Measurements from ENCODE around the gene ANKLE2.
A peak's percentile ranks its signal among the peaks of the same experiment; 100 is the strongest.
"Not testable (repeated sequence)": the region's sequence is repeated elsewhere in the genome, so short reads cannot be mapped to it uniquely, and the experiment has no call there.

Gene ANKLE2

DNA sequence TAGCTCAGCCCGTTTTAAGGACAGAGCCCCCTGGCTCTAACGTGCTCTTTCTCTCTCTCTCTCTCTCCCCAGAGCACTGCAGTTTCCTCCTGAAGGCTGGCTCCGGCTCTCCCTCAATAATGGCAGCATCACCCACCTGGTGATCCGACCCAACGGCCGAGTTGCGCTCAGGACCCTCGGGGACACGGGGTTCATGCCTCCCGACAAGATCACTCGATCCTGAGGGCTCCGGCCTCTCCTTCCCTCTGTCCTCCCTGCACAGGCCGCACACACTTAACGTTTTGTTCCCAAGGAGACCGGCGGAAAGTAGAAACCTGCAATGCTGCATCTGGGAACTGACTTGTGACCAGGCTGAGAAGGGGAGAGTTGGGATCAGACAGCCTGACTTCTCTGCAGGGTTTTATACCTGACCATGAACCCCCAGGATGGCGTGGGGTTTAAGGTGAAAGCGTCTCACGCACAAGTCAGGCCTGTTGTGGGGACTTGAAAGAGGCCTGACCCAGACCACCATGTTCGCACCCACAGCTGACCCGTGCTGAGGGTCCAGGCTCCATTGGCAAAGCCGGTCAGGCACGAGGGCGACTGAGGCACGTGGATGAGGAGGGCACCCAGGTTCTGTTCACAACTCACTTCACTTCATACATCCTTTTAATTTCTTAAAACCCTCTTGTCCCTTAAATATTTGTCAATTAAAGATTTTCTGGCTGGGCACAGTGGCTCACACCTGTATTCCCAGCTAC is 40.9 kb downstream of the ANKLE2 start:
- no peak for DNase-seq (ENCODE audit: low read depth in 2 of 2, low spot score in 1 of 2)

DNA sequence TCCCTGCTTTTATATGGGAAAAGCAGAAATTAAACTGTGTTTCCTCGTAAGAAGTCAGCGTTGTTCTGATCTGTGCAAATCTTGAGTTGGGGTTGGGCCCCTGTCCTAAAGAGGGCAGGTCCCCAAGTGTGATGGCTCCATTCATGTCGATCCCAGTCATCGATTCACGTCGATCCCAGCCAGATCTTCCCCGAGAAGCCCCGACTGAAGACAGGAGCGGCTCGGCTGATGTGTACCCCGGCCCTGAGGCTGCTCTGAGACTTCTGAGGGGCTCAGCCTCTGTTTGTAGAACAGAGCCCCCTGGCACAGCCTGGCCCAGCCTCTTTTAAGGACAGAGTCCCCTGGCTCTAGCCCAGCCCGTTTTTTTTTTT is 41.7 kb downstream of the ANKLE2 start:
- no peak for DNase-seq (ENCODE audit: low read depth in 2 of 2, low spot score in 1 of 2)

DNA sequence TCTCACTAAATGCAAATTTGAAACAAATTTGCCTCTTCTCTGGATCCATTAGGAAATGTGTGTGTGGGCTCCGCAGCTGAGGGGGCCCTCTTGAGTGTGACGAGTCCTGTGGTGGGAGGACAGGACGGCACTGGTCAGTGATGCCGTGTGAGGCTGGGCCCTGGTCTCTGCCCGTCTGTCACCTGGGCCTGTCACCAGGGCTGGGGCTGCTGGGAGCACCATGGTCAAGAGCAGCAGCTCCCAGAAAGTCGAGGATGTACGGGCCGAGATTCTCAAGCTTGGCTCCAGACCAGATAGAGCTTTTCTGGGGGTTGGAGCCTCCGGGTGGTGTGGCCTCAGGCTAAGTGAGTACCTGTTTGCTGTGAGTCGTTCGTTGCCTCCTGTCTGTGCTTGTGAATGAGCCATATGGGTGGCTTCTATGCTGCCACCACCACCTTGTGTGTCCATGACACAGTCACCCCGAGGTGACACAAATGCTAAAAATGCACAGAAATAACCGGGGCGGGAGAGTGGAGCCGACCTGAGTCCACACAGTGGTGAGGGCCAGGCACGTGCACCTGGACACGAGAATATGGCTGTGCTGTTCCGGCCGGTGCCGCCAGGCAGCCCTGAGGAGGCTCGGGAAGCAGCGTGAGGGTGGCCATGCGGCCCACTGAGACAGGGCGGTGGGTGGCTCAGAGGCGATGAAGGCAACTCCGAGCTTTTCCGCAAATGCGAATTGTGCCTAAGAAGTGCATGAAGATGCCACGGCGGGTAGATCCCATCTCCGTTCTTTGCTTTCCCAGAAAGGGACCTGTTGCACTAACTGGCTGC is 42.3 kb downstream of the ANKLE2 start:
- DNase-seq (ENCODE audit: low read depth in 2 of 2, low spot score in 1 of 2): no peak

DNA sequence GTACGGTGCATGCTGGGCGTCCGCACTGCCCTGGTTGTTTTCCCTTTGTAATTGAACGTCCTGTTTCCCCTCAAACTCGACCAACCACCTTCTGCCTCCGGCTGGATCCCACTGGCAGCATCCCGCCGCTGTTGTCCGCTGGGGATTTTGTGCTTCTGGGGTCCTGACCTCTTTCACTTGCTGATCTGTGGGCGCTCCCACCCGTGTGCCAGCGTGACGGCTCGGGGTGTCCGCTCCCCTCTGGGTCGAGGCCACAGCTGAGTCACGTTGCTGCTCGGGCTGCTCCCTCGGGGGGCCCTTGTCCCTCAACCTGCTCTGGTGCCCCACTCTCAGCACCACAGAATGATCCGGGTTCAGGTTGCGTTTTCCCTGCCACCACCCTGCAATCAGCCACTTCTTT is 43.0 kb downstream of the ANKLE2 start:
- DNase-seq (ENCODE audit: low read depth in 2 of 2, low spot score in 1 of 2): no peak

DNA sequence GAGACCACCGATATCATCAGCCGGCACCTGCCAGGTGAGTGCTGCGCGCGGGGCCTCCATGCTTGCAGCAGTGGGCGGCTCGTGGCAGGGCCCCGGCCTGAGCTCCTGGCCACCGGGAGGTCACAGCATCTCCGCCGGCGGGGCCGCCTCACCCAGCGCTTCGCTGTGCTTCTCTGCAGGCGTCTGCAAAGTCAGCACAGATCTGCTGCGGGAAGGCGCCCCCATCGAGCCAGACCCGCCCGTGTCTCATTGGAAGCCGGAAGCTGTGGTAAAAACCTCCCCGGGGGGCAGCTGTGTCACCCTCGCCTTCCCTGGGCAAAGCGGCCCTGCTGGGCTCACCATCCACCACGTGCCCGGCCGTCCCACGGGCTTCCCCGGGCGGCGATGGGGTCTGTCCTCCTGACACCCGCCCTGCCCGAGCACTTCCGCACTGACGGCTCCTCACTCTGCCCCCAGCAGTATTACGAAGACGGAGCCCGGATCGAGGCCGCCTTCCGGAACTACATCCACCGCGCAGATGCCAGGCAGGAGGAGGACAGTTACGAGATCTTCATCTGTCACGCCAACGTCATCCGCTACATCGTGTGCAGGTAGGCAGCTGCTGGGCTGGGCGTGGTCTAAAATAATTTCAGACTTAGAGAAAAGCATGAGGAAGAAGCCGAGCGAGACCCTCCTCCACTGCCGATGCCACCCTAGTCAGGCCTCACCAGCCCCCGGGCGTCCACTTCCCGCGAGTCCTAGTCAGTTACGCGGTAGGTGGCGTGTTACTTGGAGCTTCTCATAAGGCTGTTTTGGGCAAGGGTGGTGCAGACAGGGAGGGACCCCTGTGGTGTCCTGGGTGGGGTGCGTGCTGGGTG is 43.9 kb downstream of the ANKLE2 start:
- no peak for DNase-seq (ENCODE audit: low read depth in 2 of 2, low spot score in 1 of 2)

DNA sequence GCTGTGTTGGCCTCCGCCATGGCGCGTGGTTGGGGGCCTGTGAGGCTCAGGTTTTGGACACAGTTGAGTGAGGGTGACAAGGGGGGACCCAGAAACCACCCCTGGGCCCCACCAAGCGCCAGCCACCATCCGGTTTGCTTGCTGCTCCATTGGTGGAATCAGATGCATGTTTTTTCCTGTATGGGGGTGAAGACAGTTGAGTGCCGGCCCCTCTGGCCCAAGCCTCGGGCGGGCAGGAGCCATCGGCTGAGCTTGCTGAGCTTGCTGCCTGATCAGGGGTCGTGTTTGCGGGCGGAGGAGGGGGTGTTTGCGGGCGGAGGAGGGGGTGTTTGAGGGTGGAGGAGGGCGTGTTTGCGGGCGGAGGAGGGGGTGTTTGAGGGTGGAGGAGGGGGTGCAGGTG is 44.6 kb downstream of the ANKLE2 start:
- DNase-seq (ENCODE audit: low read depth in 2 of 2, low spot score in 1 of 2): no peak

DNA sequence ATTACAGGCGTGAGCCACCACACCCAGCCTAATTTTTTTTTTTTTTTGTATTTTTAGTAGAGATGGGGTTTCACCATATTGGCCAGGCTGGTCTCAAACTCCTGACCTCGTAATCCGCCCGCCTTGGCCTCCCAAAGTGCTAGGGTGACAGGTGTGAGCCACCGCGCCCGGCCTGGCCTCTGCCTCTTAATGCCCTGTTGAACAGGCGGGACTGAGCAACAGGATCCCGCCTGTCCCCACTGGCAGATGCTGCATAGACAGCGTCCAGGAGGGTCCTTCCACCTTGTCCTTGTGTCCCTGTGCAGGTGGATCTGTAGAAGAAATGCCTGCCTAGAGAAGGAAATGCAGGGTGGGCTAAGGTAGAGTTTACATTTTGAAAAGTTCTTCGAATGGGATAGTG is 45.3 kb downstream of the ANKLE2 start:
- no peak for DNase-seq (ENCODE audit: low read depth in 2 of 2, low spot score in 1 of 2)

DNA sequence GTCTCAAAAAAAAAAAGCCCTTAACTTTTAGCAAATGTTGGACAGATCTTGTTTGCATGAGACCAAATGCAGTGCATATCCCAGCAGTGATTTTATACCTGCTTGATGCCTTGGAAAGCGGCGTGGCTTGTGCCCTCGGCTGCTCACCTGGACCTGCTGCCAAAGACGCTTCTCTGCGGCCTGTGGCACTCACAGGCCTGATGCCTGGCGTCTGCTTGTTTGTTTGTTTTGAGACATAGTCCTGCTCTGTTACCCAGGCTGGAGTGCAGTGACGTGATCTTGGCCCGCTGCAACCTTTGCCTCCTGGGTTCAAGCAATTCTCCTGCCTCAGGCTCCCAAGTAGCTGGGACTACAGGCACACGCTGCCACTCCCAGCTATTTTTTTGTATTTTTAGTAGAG is 45.8 kb downstream of the ANKLE2 start:
- DNase-seq (ENCODE audit: low read depth in 2 of 2, low spot score in 1 of 2): no peak

DNA sequence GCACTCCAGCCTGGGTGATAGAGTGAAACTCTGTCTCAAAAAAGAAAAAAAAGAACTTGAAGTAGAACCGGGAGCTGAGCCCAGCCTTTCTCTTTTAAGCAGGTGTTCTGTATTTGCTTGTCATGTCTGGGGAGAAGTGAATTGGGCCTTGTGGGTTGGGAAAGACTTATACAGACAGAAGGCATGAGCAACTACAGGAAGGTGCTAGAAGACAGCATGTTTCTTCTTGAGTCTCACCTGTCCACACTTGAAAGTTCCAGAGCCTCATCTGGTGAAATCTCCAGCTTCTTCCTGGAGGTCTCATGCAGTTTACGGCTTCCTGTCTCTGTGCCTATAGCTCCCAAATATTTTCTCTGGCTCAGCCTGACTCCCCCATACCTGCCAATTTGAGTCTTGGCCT is 48.5 kb downstream of the ANKLE2 start:
- DNase-seq (ENCODE audit: low read depth in 2 of 2, low spot score in 1 of 2): no peak

DNA sequence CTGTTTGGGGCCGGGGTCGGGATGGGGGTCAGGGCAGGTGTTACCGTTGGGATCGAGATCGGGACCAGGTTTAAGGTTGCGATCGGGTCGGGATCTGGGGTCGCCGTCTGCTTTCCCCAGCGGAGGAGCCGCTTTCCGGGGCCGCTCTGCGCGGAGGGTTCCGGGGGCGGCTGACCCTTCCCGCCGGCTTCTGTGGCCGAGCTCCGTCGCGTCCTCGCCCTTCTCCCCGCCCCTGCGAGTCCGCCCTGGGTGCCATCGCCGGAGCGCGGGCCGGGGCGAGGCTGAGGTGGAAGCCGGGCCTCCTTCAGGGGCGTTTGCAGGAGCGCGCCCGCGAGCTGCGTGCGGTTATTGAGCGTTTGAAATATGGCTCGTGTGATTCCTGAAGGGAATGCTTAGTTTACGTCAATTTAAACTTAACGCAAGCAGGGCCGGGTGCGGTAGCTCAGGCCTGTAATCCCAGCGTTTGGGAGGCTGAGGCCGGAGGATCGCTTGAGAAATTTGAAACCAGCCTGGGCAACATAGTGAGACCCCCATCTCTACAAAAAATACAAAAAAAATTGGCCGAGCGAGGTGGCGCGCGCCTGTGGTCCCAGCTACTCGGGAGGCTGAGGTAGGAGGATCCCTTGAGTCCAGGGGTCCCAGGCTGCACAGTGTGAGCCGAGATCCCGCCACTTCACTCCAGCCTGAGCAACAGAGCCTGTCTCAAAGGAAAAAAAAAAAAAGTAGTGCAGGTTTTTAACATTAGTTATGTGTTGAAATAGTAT is 50.4 kb downstream of the ANKLE2 start:
- peak in 1 of 2 donors; percentile 5 for DNase-seq (ENCODE audit: low read depth in 2 of 2, low spot score in 1 of 2)

DNA sequence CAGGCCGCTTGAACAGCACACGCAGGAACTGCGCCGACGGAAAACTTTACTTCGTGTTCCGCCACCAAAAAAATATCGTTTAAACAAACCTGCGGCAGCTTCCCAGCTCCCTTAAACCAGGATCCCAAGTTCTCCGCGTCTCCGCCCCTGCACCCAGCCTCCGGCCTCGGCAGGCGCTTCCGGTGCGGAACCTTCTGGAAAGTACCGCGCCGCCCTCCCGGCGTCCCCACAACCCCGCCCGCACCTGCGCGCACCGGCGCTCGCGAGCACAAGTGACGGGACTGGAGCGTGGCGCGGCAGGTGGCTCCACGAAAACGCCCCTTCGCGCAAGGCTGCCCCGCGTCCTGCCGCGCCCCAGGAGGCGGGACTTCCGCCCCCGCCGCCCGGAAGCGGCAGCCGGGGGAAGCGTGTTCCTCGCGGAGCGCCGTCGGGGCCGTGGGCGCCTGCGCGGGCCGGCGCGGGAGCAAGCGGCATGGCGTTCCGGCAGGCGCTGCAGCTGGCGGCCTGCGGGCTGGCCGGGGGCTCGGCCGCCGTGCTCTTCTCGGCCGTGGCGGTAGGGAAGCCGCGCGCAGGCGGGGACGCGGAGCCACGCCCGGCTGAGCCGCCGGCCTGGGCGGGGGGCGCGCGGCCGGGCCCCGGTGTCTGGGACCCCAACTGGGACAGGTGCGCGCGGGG is 51.1 kb downstream of the ANKLE2 start, which contains the start of gene PGAM5:
Gene PGAM5 (plus strand): TSS at position 438 of the 675 bp plus-strand sequence. CDS start 35 bp downstream, at position 473.
- DNase-seq (ENCODE audit: low read depth in 2 of 2, low spot score in 1 of 2): peak; percentile 69 to 78

DNA sequence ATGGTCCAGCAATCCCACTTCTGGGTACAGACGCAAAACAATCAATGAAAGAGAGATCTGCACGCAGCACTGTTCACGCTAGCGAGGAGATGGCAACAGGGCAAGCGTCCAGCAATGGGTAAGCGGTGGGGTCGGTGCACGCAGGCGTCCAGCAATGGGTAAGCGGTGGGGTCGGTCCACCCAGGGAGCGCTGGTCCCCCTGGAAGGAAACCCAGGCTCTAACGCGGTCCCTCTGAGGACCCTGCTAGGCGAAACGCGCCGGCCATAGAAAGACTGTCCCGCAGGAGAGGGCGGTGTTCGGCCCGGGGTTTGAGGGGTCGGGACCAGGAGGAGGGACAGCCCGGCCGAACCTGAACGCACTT is 51.6 kb downstream of the ANKLE2 start:
- DNase-seq (ENCODE audit: low read depth in 2 of 2, low spot score in 1 of 2): no peak

DNA sequence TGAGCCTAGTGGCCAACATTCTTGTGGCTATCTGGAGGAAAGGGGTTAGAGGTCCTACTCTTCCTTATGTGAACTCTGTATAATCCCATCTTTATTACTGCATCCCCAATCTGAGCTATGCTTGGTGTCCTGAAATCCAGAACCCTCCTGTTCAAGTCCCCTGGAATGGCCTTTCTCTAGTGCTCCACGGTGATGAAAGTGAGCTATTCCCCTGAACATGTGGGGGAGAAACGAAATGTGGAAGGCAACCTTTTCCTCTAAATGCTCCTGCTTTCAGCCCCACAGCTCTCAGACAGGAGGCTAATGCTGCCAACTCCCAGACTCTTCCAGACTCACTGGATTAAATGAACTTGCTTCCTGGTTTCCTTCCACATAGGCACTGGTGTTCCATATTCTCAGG is 53.5 kb downstream of the ANKLE2 start:
- DNase-seq (ENCODE audit: low read depth in 2 of 2, low spot score in 1 of 2): no peak

DNA sequence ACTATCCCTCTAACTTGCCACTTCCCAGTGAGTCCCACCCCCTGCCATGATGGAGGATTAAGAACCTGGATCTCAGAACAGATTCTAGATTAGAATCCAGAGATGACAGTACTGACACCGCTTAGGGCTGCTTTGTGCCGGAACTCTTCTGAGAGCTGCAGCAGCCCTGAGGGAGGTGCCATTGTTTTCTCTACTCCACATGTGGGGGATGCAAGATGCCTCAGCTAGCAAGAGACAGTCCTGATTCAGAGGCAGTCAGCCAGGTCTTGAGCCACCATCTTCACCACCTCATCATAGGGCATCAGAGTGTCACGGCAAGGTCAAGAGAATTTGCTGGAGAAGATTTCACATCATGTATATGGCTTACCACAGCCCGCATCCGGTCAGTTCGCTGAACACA is 54.4 kb downstream of the ANKLE2 start:
- no peak for DNase-seq (ENCODE audit: low read depth in 2 of 2, low spot score in 1 of 2)

DNA sequence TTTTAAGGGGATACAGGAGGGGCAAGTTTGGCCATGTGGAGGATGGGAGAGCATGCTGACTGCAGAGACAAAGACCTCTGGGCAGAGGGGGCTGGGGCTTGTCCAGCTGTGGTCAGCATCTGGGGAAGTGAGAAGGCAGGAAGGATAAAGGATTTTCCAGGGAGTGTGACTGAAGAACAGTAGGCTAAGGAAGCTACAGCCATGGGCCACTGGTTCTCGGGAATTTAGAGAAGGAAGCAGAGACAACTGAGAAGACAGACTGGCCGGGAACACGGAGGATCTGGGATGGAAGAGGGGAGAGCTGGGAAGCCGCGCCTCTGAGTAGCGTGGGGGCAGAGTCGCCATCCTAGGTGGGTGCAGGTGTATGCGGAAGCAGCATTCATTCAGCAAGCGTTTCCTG is 58.0 kb downstream of the ANKLE2 start:
- no peak for DNase-seq (ENCODE audit: low read depth in 2 of 2, low spot score in 1 of 2)

DNA sequence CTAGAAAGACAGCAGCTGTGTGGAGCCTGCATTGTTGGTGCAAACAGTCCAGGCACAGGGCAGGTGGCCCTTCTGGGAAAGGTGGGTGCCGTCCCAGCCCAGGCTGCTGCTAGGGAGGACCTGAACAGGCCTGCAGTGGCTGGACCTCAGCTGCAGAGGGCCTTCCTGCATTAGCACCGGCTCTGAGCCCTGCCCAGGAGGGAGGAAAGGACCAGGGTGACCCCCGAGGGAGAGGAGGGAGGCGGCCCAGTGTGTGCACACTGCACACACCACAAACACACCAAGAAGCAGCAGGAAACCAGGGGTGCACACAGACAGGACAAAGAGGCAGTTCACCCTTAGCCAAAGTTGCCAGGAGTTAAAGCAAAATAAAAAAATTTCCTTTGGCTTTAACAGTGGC is 59.0 kb downstream of the ANKLE2 start:
- DNase-seq (ENCODE audit: low read depth in 2 of 2, low spot score in 1 of 2): no peak

DNA sequence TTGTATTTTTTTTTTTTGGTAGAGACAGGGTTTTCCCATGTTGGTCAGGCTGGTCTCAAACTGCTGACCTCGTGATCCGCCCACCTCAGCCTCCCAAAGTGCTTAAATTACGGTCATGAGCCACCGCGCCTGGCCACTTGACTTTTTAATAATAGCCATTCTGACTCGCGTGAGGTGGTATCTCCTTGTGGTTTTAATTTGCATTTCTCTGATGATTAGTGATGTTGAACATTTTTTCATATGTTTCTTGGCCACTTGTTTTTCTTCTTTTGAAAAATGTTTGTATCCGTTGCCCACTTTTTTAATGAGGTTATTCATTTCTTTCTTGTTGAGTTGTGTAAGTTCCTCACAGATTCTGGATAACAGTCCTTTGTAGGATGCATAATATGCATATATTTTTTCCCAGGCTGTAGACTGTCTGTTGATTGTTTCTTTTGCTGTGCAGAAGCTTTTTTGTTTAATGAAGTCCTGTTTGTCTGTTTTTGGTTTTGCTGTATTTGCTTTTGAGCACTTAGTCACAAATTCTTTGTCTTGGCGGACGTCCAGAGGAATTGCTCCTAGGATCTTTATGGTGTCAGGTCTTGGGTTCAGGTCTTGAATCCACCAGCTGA is 61.3 kb downstream of the ANKLE2 start:
- no peak for DNase-seq (ENCODE audit: low read depth in 2 of 2, low spot score in 1 of 2)

DNA sequence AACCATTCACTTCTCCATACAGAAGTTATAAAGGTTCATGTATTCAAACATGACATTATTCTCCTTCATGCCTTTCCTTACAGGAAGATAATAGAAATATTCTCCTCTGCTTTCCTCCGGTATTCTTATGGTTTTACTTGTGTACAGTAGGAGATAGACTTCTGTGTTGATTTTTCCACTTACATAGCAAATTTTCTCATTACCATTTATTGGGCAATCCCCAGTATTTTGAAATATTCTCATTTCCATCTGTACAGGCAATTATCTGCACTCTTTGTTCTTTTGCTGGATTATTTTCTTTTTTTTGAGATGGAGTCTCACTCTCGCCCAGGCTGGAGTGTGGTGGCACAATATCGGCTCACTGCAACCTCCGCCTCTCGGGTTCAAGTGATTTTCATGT is 63.3 kb downstream of the ANKLE2 start:
- DNase-seq (ENCODE audit: low read depth in 2 of 2, low spot score in 1 of 2): no peak

DNA sequence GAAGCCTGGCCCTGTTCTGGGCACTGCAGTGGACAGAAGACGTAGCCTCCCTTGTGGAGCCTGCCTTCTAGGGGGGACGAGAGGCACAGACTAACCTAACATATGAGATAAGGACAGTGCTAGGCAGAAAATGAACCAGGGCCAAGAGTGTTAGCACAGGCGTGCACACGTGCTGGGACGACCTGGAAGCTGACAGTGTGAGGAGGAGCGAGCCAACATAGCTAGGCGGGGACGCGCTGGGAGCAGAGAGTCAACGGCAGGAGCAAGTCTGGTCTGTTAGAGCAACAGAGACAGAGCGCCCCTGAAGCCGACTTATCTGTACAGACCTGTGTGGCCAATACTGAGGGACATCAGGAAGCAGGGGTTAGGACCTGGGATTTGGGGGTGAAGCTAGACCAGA is 66.2 kb downstream of the ANKLE2 start:
- no peak for DNase-seq (ENCODE audit: low read depth in 2 of 2, low spot score in 1 of 2)

DNA sequence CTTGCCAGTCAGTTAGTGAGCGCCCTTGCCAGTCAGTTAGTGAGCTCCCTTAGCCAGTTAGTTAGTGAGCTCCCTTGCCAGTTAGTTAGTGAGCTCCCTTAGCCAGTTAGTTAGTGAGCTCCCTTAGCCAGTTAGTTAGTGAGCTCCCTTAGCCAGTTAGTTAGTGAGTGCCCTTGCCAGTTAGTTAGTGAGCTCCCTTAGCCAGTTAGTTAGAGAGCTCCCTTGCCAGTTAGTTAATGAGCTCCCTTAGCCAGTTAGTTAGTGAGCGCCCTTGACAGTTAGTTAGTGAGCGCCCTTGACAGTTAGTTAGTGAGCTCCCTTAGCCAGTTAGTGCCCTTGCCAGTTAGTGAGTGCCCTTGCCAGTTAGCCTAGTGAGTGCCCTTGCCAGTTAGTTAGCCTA is 66.7 kb downstream of the ANKLE2 start:
- DNase-seq (ENCODE audit: low read depth in 2 of 2, low spot score in 1 of 2): not testable (repeated sequence)
